HepG2 (cell line): ENCODE data around the gene PPAT. TPM values are rescaled to one million over a fixed set of nuclear protein-coding genes. Genes with fewer than 3 reads are reported as not detected.

Source experiments
- AFF4 ChIP-seq: sonication (generic); formaldehyde crosslinking; IDR thresholded peaks from 2 replicates; pipeline ENCODE4 v1.4.0; 2020; ENCODE audit warnings: missing genetic modification reagents
- ATAD3A ChIP-seq: sonication (generic); formaldehyde crosslinking; IDR thresholded peaks from 2 replicates; pipeline ENCODE4 v1.4.0; 2020; ENCODE audit warnings: missing genetic modification reagents
- CC2D1A ChIP-seq: sonication (generic); formaldehyde crosslinking; IDR thresholded peaks from 2 replicates; pipeline ENCODE4 v1.8.1; 2023; ENCODE audit warnings: mild to moderate bottlenecking, missing genetic modification reagents
- CCAR2 ChIP-seq: fragments of 200-400 bp; formaldehyde crosslinking; optimal IDR thresholded peaks from 2 replicates; pipeline ENCODE3; 2018; ENCODE audit warnings: low read depth, mild to moderate bottlenecking, low read length, moderate library complexity
- EED ChIP-seq: sonication (generic); formaldehyde crosslinking; IDR thresholded peaks from 2 replicates; pipeline ENCODE4 v1.5.0; 2020; ENCODE audit warnings: mild to moderate bottlenecking, missing genetic modification reagents
- HMGA1 ChIP-seq: sonication (generic); formaldehyde crosslinking; conservative IDR thresholded peaks from 2 replicates; pipeline ENCODE4 v1.4.0; 2020; ENCODE audit warnings: missing genetic modification reagents
- MXD1 ChIP-seq: sonication (generic); formaldehyde crosslinking; IDR thresholded peaks from 2 replicates; pipeline ENCODE4 v1.4.0; 2020; ENCODE audit warnings: mild to moderate bottlenecking, missing genetic modification reagents
- NAIF1 ChIP-seq: sonication (generic); formaldehyde crosslinking; IDR thresholded peaks from 2 replicates; pipeline ENCODE4 v1.5.0; 2020; ENCODE audit warnings: mild to moderate bottlenecking, missing genetic modification reagents, borderline replicate concordance
- NR0B2 ChIP-seq: sonication (generic); formaldehyde crosslinking; IDR thresholded peaks from 2 replicates; pipeline ENCODE4 v1.4.0; 2020; ENCODE audit warnings: mild to moderate bottlenecking, missing genetic modification reagents
- PATZ1 ChIP-seq: sonication (generic); formaldehyde crosslinking; IDR thresholded peaks from 2 replicates; pipeline ENCODE4 v1.4.0; 2020; ENCODE audit warnings: missing genetic modification reagents
- REL ChIP-seq: sonication (generic); formaldehyde crosslinking; conservative IDR thresholded peaks from 2 replicates; pipeline ENCODE4 v1.8.0; 2022; ENCODE audit warnings: mild to moderate bottlenecking, missing genetic modification reagents, moderate library complexity
- ZNF143 ChIP-seq: sonication (generic); formaldehyde crosslinking; IDR thresholded peaks from 2 replicates; pipeline ENCODE4 v1.4.0; 2020; ENCODE audit warnings: missing genetic modification reagents
- ZNF24 ChIP-seq: fragments of 450-650 bp; IDR thresholded peaks from 2 replicates; pipeline ENCODE4 v1.6.1; 2017; ENCODE audit warnings: antibody characterized with exemption, mild to moderate bottlenecking
- ZNF512B ChIP-seq: sonication (generic); formaldehyde crosslinking; IDR thresholded peaks from 2 replicates; pipeline ENCODE4 v1.5.1; 2020; ENCODE audit warnings: missing genetic modification reagents, mild to moderate bottlenecking, borderline replicate concordance
- ZNF768 ChIP-seq: sonication (generic); formaldehyde crosslinking; IDR thresholded peaks from 2 replicates; pipeline ENCODE4 v1.4.0; 2020; ENCODE audit warnings: missing genetic modification reagents
- ZNF792 ChIP-seq: IDR thresholded peaks from 2 replicates; pipeline ENCODE4 v1.6.1; 2016
- polyA plus RNA-seq, 8 experiments: library from polyadenylated mRNA; depleted of rRNA in 3 of 8; stranded (reverse) in 7 of 8; unstranded in 1 of 8; fragments of >200 nt; fragmentation: Illumina TruSeq in 4 of 8; extraction: Trizol in 4 of 8; gene quantifications; 2 replicates each; pipeline versions ENCODE4 v1.2.1 to v1.2.3, GENCODE V29; 2011 to 2016; ENCODE audit warnings: low read depth in 4 of 8, missing spikeins in 1 of 8, mixed read lengths in 1 of 8; ENCODE audit not compliant: insufficient read depth in 1 of 8
- total RNA-seq, 5 experiments: library from RNA; depleted of rRNA; stranded (reverse); fragments of >200 nt; fragmentation: Illumina TruSeq; extraction: Trizol; gene quantifications; 2 replicates each; pipeline ENCODE4 v1.2.3, GENCODE V29; 2016; ENCODE audit warnings: low read depth in 1 of 5

Gene PPAT
- total and polyA plus RNA-seq, 2 of the 13 experiments (the other 11 are each of a cell fraction or from before 2014, with no cell fraction given), result 16.9 to 62.6 TPM

GRCh38 chr4:56467284-56468096 lies 32.1 kb upstream of the PPAT start, which contains the start of gene SRP72 (continued):
- TF ChIP-seq REL (CRISPR knock-in tag) (0 out of 2 replicates have a peak, but pooled peaks have one; percentile 43), MXD1 (CRISPR knock-in tag) (peak; percentile 73), AFF4 (CRISPR knock-in tag) (no peak), ATAD3A (CRISPR knock-in tag) (no peak), CCAR2 (peak; percentile 33), NAIF1 (CRISPR knock-in tag) (0 out of 2 replicates have a peak, but pooled peaks have one; percentile 26), PATZ1 (CRISPR knock-in tag) (peak; percentile 63; the same call in 1 of the 2 replicates), EED (CRISPR knock-in tag) (no peak), HMGA1 (no peak), ZNF24 (no peak), NR0B2 (CRISPR knock-in tag) (no peak; the same call in 1 of the 2 replicates), ZNF512B (no peak), ZNF792 (peak; percentile 63; the same call in 1 of the 2 replicates), CC2D1A (no peak), ZNF143 (CRISPR knock-in tag) (no peak), ZNF768 (CRISPR knock-in tag) (peak; percentile 30; the same call in 1 of the 2 replicates)
